A549 treated with dexamethasone at 1 μM for 4 hours (cell line): ENCODE data around the gene SPON2. TPM values are rescaled to one million over a fixed set of nuclear protein-coding genes. Genes with fewer than 3 reads are reported as not detected.

Experiments
- total RNA-seq: library from RNA; stranded (reverse); fragments of 200-300 nt; extraction: Qiagen RNA extraction; gene quantifications from 5 replicates; pipeline ENCODE4 v1.2.3, GENCODE V29; 2022

SPON2 gene
- 0.26 to 0.41 TPM (median 0.39 TPM) in 5 replicates for total RNA-seq

DNA sequence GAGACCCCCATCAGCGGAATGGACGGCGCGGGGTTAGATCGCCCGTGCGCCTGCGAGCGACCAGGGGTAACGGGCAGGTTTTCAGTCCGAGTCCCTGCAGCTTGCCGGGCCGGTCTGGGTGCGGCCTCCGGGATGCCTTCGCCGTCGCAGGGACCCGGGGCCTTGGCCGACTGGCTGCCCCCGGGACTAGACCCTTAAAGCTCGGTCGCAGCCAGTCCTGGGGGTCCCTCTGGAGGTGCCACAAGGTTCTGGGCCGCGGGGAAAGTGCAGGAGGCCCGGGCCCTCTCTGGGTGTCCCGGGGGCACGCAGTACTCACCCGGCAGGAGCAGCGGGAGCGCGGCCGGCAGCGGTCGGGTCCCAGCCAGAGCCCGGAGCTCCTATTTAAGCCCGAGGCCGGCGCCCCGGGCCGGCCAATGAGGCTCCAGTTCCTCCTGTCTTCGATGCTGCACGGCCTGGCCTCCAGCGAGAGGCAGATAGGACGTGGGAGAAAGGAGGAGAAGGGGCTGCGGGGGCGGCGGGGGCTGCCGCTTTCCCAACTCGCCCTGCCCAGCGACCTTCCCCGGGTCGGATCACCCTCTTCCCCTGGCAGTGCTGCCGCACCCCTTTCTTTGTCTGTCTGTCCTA, at the start of gene SPON2:
Gene SPON2, minus strand, starts transcription at position 356 of the 624 bp plus-strand sequence.

Other genes starting within 250 kb of the SPON2 start
- gene GAK, start 240.3 kb downstream of the SPON2 start, total RNA-seq: 31.3 to 51.7 TPM (median 47.9 TPM) in 5 replicates
- gene TMEM175, start 240.1 kb downstream of the SPON2 start, total RNA-seq: 9.0 to 12.8 TPM (median 10.7 TPM) in 5 replicates
- 4.0 to 7.9 TPM (median 6.8 TPM) in 5 replicates for gene DGKQ, start 199.0 kb downstream of the SPON2 start, total RNA-seq
- gene IDUA, start 185.5 kb downstream of the SPON2 start, total RNA-seq: 6.9 to 12.9 TPM (median 9.4 TPM) in 5 replicates
- gene SLC26A1, start 179.2 kb downstream of the SPON2 start, total RNA-seq: 0.12 to 0.26 TPM (median 0.18 TPM) in 5 replicates
- gene FGFRL1, start 161.0 kb downstream of the SPON2 start, total RNA-seq: 12.2 to 22.0 TPM (median 21.3 TPM) in 5 replicates
- gene RNF212, start 59.0 kb downstream of the SPON2 start, total RNA-seq: 0.81 to 2.9 TPM (median 2.4 TPM) in 5 replicates
- 66.4 to 89.2 TPM (median 84.6 TPM) in 5 replicates for gene CTBP1, start 76.5 kb upstream of the SPON2 start, total RNA-seq
- 52.8 to 62.2 TPM (median 59.5 TPM) in 5 replicates for gene MAEA, start 117.3 kb upstream of the SPON2 start, total RNA-seq
- 2.5 to 6.0 TPM (median 4.4 TPM) in 5 replicates for gene UVSSA, start 174.6 kb upstream of the SPON2 start, total RNA-seq
- not detected in 5 replicates for gene NKX1-1, start 233.9 kb upstream of the SPON2 start, total RNA-seq